Tibial artery (tissue), 4 donors: ENCODE data around the gene SNAP47.

Experiments
- DNase-seq, 2 donors: peaks; one replicate each; pipeline ENCODE4 v3.0.0-alpha.2; 2019
- H3K27ac ChIP-seq, 2 donors: fragments of 200-600 bp; sonication (generic) in 1 of 2; 1 replicate in 1 of 2; 2 replicates in 1 of 2; pipeline ENCODE4 v1.5.1; 2018 to 2019; ENCODE audit warnings: mild to moderate bottlenecking in 1 of 2
- H3K27me3 ChIP-seq, 2 donors: fragments of 200-600 bp; sonication (generic) in 1 of 2; one replicate each; pipeline versions ENCODE4 v1.5.1 to v1.6.0; 2016 to 2019
- H3K36me3 ChIP-seq, 3 donors: fragments of 200-600 bp; sonication (generic) in 2 of 3; one replicate each; pipeline ENCODE4 v1.5.1; 2016 to 2019; ENCODE audit warnings: mild to moderate bottlenecking in 2 of 3
- H3K4me1 ChIP-seq, 4 donors: fragments of 200-600 bp; sonication (generic) in 2 of 4; 1 replicate in 3 of 4; 2 replicates in 1 of 4; pipeline ENCODE4 v1.5.1; 2016 to 2019
- H3K4me3 ChIP-seq, 2 donors: fragments of 200-600 bp; sonication (generic) in 1 of 2; 1 replicate in 1 of 2; 2 replicates in 1 of 2; pipeline ENCODE4 v1.5.1; 2018 to 2019; ENCODE audit warnings: mild to moderate bottlenecking in 2 of 2
- H3K9me3 ChIP-seq, 3 donors: fragments of 200-600 bp; sonication (generic) in 1 of 3; one replicate each; pipeline ENCODE4 v1.5.1; 2016 to 2019
- CTCF ChIP-seq, 2 experiments: fragments of 200-600 bp in 1 of 2; fragments of 450-650 bp in 1 of 2; IDR thresholded peaks; one replicate each; pipeline ENCODE4 v1.5.1; 2017 to 2019; ENCODE audit warnings: antibody characterized with exemption in 2 of 2, mild to moderate bottlenecking in 1 of 2, moderate library complexity in 1 of 2
- intact Hi-C: fragments of 100-400 bp; cut with DNase I; formaldehyde crosslinking; loops from one replicate; pipeline ENCODE4 v1.15.0; 2023; ENCODE audit warnings: low total_unique reads

Gene SNAP47

GRCh38 chr1:227747948-227748495 is 12.8 kb downstream of the SNAP47 start:
- H3K36me3 ChIP-seq = peaks cover 0 to 44% (median 17%) of the 10 kb centered on the region in 3 donors
- H3K4me3 ChIP-seq = no peak overlapping the region
- no peak overlapping the region for H3K27ac ChIP-seq
- H3K27me3 ChIP-seq = no peaks in the 10 kb centered on the region
- intact Hi-C loops = no loop called here
- peak in 1 of 2 donors; percentile 38 for DNase-seq
- peaks cover 0 to 4% (median 0%) of the 10 kb centered on the region in 4 donors for H3K4me1 ChIP-seq
- no peaks in the 10 kb centered on the region for H3K9me3 ChIP-seq
- no peak for TF ChIP-seq CTCF (IDR thresholded peaks at IDR 0.05)

GRCh38 chr1:227748496-227749182 is 13.4 kb downstream of the SNAP47 start:
- no peaks in the 10 kb centered on the region for H3K27me3 ChIP-seq
- peaks cover 0 to 39% (median 17%) of the 10 kb centered on the region in 3 donors for H3K36me3 ChIP-seq
- H3K4me3 ChIP-seq = no peak overlapping the region
- H3K27ac ChIP-seq = no peak overlapping the region
- peaks cover 0 to 10% (median 3%) of the 10 kb centered on the region in 4 donors for H3K4me1 ChIP-seq
- no peak for DNase-seq
- no peaks in the 10 kb centered on the region for H3K9me3 ChIP-seq
- intact Hi-C loops = no loop called here
- TF ChIP-seq CTCF (IDR thresholded peaks at IDR 0.05) = no peak

- DNase-seq = no peak
- peaks cover 0 to 16% (median 8%) of the 10 kb centered on the region in 4 donors for H3K4me1 ChIP-seq
- no peak overlapping the region for H3K27ac ChIP-seq
- H3K36me3 ChIP-seq = peaks cover 0 to 39% (median 17%) of the 10 kb centered on the region in 3 donors
- no peak overlapping the region for H3K4me3 ChIP-seq
- no peaks in the 10 kb centered on the region for H3K9me3 ChIP-seq
- intact Hi-C loops = no loop called here
- no peak for TF ChIP-seq CTCF (IDR thresholded peaks at IDR 0.05)
- no peaks in the 10 kb centered on the region for H3K27me3 ChIP-seq
Measured at GRCh38 chr1:227749225-227749624, 14.0 kb downstream of the SNAP47 start.

GRCh38 chr1:227749916-227750710 is 14.9 kb downstream of the SNAP47 start:
- intact Hi-C loops = no loop called here
- no peak for TF ChIP-seq CTCF (IDR thresholded peaks at IDR 0.05)
- Histone ChIP-seq H3K4me3 (no peak overlapping the region), H3K4me1 (peaks cover 0 to 17% (median 10%) of the 10 kb centered on the region in 4 donors), H3K27me3 (no peaks in the 10 kb centered on the region), H3K36me3 (peaks cover 0 to 39% (median 17%) of the 10 kb centered on the region in 3 donors), H3K9me3 (no peaks in the 10 kb centered on the region), H3K27ac (no peak overlapping the region)
- DNase-seq = no peak

GRCh38 chr1:227753999-227754711 is 18.9 kb downstream of the SNAP47 start:
- Histone ChIP-seq H3K4me1 (peaks cover 0 to 17% (median 10%) of the 10 kb centered on the region in 4 donors), H3K27ac (no peak overlapping the region), H3K36me3 (peaks cover 3 to 28% (median 17%) of the 10 kb centered on the region in 3 donors), H3K9me3 (no peaks in the 10 kb centered on the region), H3K4me3 (no peak overlapping the region), H3K27me3 (no peaks in the 10 kb centered on the region)
- DNase-seq = no peak
- intact Hi-C loops = no loop called here
- TF ChIP-seq CTCF (IDR thresholded peaks at IDR 0.05) = no peak
